Astrocyte (in vitro differentiated cells and primary cell): Measurements from ENCODE around the gene ZNF493.

Experiments
- EZH2 ChIP-seq: IDR thresholded peaks from 2 replicates; pipeline ENCODE4 v1.6.1; 2012; ENCODE audit warnings: mild to moderate bottlenecking, low read length, inconsistent platforms; ENCODE audit not compliant: insufficient read depth
- TF ChIP-seq, protein P1 (sequence below): IDR thresholded peaks from 2 replicates; pipeline ENCODE4 v1.5.1; 2011; ENCODE audit warnings: low read depth, mild to moderate bottlenecking, inconsistent platforms, low read length, moderate library complexity; ENCODE audit not compliant: insufficient read depth

DNA sequence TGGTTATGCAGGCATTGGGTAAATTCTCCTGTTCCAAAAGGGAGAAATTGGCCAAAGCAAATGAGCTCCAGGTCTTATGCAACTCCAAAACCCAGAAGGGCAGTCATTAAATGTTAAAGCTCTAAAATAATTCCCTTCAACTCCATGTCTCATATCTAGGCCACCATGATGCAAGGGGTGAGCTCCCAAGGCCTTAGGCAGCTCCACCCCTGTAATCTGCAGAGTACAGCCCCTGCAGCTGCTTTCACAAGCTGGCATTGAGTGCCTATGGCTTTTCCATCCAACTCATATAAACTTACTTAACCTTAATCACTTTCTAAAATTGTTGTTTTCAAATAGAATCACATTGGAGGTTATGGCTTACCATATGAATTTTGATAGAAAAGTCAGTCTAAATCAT lies 63.8 kb downstream of the ZNF493 start:
- TF ChIP-seq, protein P1, sequence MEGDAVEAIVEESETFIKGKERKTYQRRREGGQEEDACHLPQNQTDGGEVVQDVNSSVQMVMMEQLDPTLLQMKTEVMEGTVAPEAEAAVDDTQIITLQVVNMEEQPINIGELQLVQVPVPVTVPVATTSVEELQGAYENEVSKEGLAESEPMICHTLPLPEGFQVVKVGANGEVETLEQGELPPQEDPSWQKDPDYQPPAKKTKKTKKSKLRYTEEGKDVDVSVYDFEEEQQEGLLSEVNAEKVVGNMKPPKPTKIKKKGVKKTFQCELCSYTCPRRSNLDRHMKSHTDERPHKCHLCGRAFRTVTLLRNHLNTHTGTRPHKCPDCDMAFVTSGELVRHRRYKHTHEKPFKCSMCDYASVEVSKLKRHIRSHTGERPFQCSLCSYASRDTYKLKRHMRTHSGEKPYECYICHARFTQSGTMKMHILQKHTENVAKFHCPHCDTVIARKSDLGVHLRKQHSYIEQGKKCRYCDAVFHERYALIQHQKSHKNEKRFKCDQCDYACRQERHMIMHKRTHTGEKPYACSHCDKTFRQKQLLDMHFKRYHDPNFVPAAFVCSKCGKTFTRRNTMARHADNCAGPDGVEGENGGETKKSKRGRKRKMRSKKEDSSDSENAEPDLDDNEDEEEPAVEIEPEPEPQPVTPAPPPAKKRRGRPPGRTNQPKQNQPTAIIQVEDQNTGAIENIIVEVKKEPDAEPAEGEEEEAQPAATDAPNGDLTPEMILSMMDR: no peak
- TF ChIP-seq EZH2: no peak
